CD4-positive, alpha-beta memory T cell (primary cell): ENCODE data around the gene STIMATE. TPM values are rescaled to one million over a fixed set of nuclear protein-coding genes. Genes with fewer than 3 reads are reported as not detected.

ENCODE experiments used
- CTCF ChIA-PET: fragments of 350-600 bp; sonication (Branson Sonifier 250); formaldehyde crosslinking; loops from one replicate; lab custom pipeline; 2021; ENCODE audit warnings: inconsistent platforms; ENCODE audit not compliant: partially characterized antibody; lab: Charles Lee
- POLR2A ChIA-PET: fragments of 350-600 bp; sonication (Branson Sonifier 250); formaldehyde crosslinking; loops from one replicate; lab custom pipeline; 2021; ENCODE audit not compliant: partially characterized antibody; lab: Charles Lee
- DNase-seq, 5 donors: peaks; one replicate each; pipeline versions ENCODE4 v3.0.0 to v3.0.0-alpha.2; 2020 to 2022; ENCODE audit warnings: mixed read lengths in 1 of 5
- H3K27ac ChIP-seq: one replicate; pipeline ENCODE4 v1.7.0; 2013; ENCODE audit warnings: low read depth, low read length
- H3K27me3 ChIP-seq: 2 replicates; pipeline ENCODE4 v1.7.0; 2013; ENCODE audit warnings: mild to moderate bottlenecking, low read length, moderate library complexity; ENCODE audit not compliant: insufficient read depth
- H3K36me3 ChIP-seq: 2 replicates; pipeline ENCODE4 v1.7.0; 2013; ENCODE audit warnings: mild to moderate bottlenecking, low read length, moderate library complexity; ENCODE audit not compliant: insufficient read depth
- H3K4me1 ChIP-seq: 2 replicates; pipeline ENCODE4 v1.7.0; 2013; ENCODE audit warnings: mild to moderate bottlenecking, low read length, moderate library complexity; ENCODE audit not compliant: insufficient read depth
- H3K4me3 ChIP-seq, 2 donors: one replicate each; pipeline ENCODE4 v1.7.0; 2013; ENCODE audit warnings: low read length in 2 of 2, mild to moderate bottlenecking in 1 of 2
- H3K9me3 ChIP-seq, 2 donors: one replicate each; pipeline ENCODE4 v1.7.0; 2013; ENCODE audit warnings: low read length in 2 of 2, control low read depth in 1 of 2; ENCODE audit not compliant: control insufficient read depth in 1 of 2
- H3K27ac Mint-ChIP-seq, 7 donors: one replicate each; pipeline ENCODE4 v1.8.0; 2020 to 2021; ENCODE audit warnings: mixed read lengths in 7 of 7, mild to moderate bottlenecking in 6 of 7, inconsistent platforms in 3 of 7, moderate library complexity in 3 of 7
- H3K27me3 Mint-ChIP-seq, 2 donors: one replicate each; pipeline ENCODE4 v1.8.0; 2020 to 2021; ENCODE audit warnings: mixed read lengths in 2 of 2
- H3K36me3 Mint-ChIP-seq, 2 donors: one replicate each; pipeline ENCODE4 v1.8.0; 2020 to 2021; ENCODE audit warnings: mixed read lengths in 2 of 2, inconsistent platforms in 1 of 2, mild to moderate bottlenecking in 1 of 2
- H3K4me1 Mint-ChIP-seq, 4 donors: one replicate each; pipeline ENCODE4 v1.8.0; 2020 to 2021; ENCODE audit warnings: mixed read lengths in 4 of 4, mild to moderate bottlenecking in 1 of 4
- H3K4me3 Mint-ChIP-seq, 8 donors: one replicate each; pipeline ENCODE4 v1.8.0; 2020 to 2021; ENCODE audit warnings: mixed read lengths in 8 of 8, mild to moderate bottlenecking in 7 of 8, moderate library complexity in 6 of 8, inconsistent platforms in 3 of 8
- H3K9me3 Mint-ChIP-seq, 8 donors: one replicate each; pipeline ENCODE4 v1.8.0; 2020 to 2021; ENCODE audit warnings: mixed read lengths in 8 of 8, mild to moderate bottlenecking in 5 of 8, inconsistent platforms in 3 of 8, moderate library complexity in 1 of 8
- intact Hi-C: fragments of 100-400 bp; cut with micrococcal nuclease; formaldehyde crosslinking; loops from one replicate; pipeline ENCODE4 v1.15.1; 2023
- polyA plus RNA-seq, 2 donors: library from polyadenylated mRNA; unstranded; fragments of 300-500 nt; fragmentation: Illumina TruSeq; gene quantifications; one replicate each; pipeline ENCODE4 v1.2.3, GENCODE V29; 2021
- total RNA-seq, 2 experiments: library from RNA; stranded (reverse); gene quantifications; one replicate each; pipeline ENCODE4 v1.2.3, GENCODE V29; 2021

STIMATE gene
- total and polyA plus RNA-seq, 4 experiments from 2014 or later, result 7.7 to 58.6 (median 32.0) TPM

GRCh38 chr3:52835766-52836470 is 61.4 kb downstream of the STIMATE start:
- POLR2A ChIA-PET, result no interaction called here
- Mint-ChIP-seq H3K27ac (no peak overlapping the region), H3K27me3 (no peaks in the 10 kb centered on the region)

GRCh38 chr3:52834871-52835501 is 62.4 kb downstream of the STIMATE start, which contains the start of gene MUSTN1:
MUSTN1 (minus strand) TSS chr3:52835019; CDS start chr3:52834948, 71 bp downstream.
- Mint-ChIP-seq H3K9me3 (no peaks in the 10 kb centered on the region), H3K4me3 (no peak within 1 kb of the TSS), H3K36me3 (peaks cover 8 to 14% of the 10 kb centered on the region in 2 donors), H3K27ac (no peak within 1 kb of the TSS), H3K27me3 (no peaks in the 10 kb centered on the region), H3K4me1 (peaks cover 19 to 27% (median 23%) of the 10 kb centered on the region in 4 donors)
- Histone ChIP-seq H3K36me3 (peaks cover 3% of the 10 kb centered on the region), H3K9me3 (no peaks in the 10 kb centered on the region), H3K4me1 (peaks cover 23% of the 10 kb centered on the region), H3K27me3 (no peaks in the 10 kb centered on the region), H3K27ac (no peak within 1 kb of the TSS), H3K4me3 (no peak within 1 kb of the TSS)
- no peak for DNase-seq
- ChIA-PET CTCF (interaction anchor here (1.0 to 1.1 kb wide), 2 partner anchors 11 to 13 kb away, joined by 3 read pairs; no protein-coding TSS in a partner anchor), POLR2A (no interaction called here)
- intact Hi-C loops, result no loop called here

More at GRCh38 chr3:52835766-52836470, 61.4 kb downstream of the STIMATE start:
- H3K4me3 ChIP-seq, result no peak overlapping the region
- CTCF ChIA-PET, result interaction anchor here (0.8 to 1.1 kb wide), 2 partner anchors 12 to 15 kb away, joined by 3 read pairs; no protein-coding TSS in a partner anchor
- H3K27ac ChIP-seq, result no peak overlapping the region
- H3K4me3 Mint-ChIP-seq, result no peak overlapping the region
- H3K4me1 Mint-ChIP-seq, result peaks cover 20 to 34% (median 23%) of the 10 kb centered on the region in 4 donors
- peaks cover 23% of the 10 kb centered on the region for H3K4me1 ChIP-seq
- H3K36me3 ChIP-seq, result peaks cover 4% of the 10 kb centered on the region
- peaks cover 14 to 22% of the 10 kb centered on the region in 2 donors for H3K36me3 Mint-ChIP-seq
- H3K9me3 Mint-ChIP-seq, result no peaks in the 10 kb centered on the region
- no peaks in the 10 kb centered on the region for H3K9me3 ChIP-seq
- intact Hi-C loops, result no loop called here
- no peaks in the 10 kb centered on the region for H3K27me3 ChIP-seq
- DNase-seq, result no peak

- POLR2A ChIA-PET, result no interaction called here
- intact Hi-C loops, result no loop called here
- CTCF ChIA-PET, result no interaction called here
- Histone ChIP-seq H3K4me3 (no peak overlapping the region), H3K27ac (no peak overlapping the region), H3K36me3 (peaks cover 3% of the 10 kb centered on the region), H3K9me3 (no peaks in the 10 kb centered on the region), H3K27me3 (no peaks in the 10 kb centered on the region), H3K4me1 (peaks cover 9% of the 10 kb centered on the region)
- Mint-ChIP-seq H3K27ac (no peak overlapping the region), H3K4me3 (no peak overlapping the region), H3K4me1 (peaks cover 7 to 11% (median 9%) of the 10 kb centered on the region in 4 donors), H3K27me3 (no peaks in the 10 kb centered on the region), H3K36me3 (peaks cover 8 to 11% of the 10 kb centered on the region in 2 donors), H3K9me3 (no peaks in the 10 kb centered on the region)
- DNase-seq, result no peak
These were observed 64.1 kb downstream of the STIMATE start for GRCh38 chr3:52833202-52833601.

GRCh38 chr3:52831500-52832301 is 65.6 kb downstream of the STIMATE start:
- H3K4me1 Mint-ChIP-seq, result peaks cover 0 to 1% (median 0%) of the 10 kb centered on the region in 4 donors
- no peak for DNase-seq
- Histone ChIP-seq H3K36me3 (no peaks in the 10 kb centered on the region), H3K9me3 (no peaks in the 10 kb centered on the region), H3K27ac (no peak overlapping the region), H3K27me3 (no peaks in the 10 kb centered on the region), H3K4me3 (no peak overlapping the region), H3K4me1 (no peaks in the 10 kb centered on the region)
- no peak overlapping the region for H3K27ac Mint-ChIP-seq
- no peak overlapping the region for H3K4me3 Mint-ChIP-seq
- intact Hi-C loops, result no loop called here
- ChIA-PET CTCF (no interaction called here), POLR2A (no interaction called here)
- H3K9me3 Mint-ChIP-seq, result no peaks in the 10 kb centered on the region
- peaks cover 8% of the 10 kb centered on the region in 2 donors for H3K36me3 Mint-ChIP-seq
- H3K27me3 Mint-ChIP-seq, result no peaks in the 10 kb centered on the region

GRCh38 chr3:52830535-52831258 is 66.7 kb downstream of the STIMATE start, which contains the start of gene ITIH4:
ITIH4 (minus strand) TSS chr3:52830672; CDS start chr3:52830642, 30 bp downstream.
- H3K9me3 ChIP-seq, result no peaks in the 10 kb centered on the region
- intact Hi-C loops, result no loop called here
- Mint-ChIP-seq H3K36me3 (peaks cover 5 to 8% of the 10 kb centered on the region in 2 donors), H3K27me3 (no peaks in the 10 kb centered on the region), H3K9me3 (no peaks in the 10 kb centered on the region), H3K27ac (peak within 1 kb of the TSS in 2 of 7 donors; percentile 11 to 46), H3K4me1 (peaks cover 0 to 1% (median 0%) of the 10 kb centered on the region in 4 donors), H3K4me3 (no peak within 1 kb of the TSS)
- no peak within 1 kb of the TSS for H3K27ac ChIP-seq
- CTCF ChIA-PET, result no interaction called here
- H3K27me3 ChIP-seq, result no peaks in the 10 kb centered on the region
- POLR2A ChIA-PET, result no interaction called here
- H3K36me3 ChIP-seq, result no peaks in the 10 kb centered on the region
- no peaks in the 10 kb centered on the region for H3K4me1 ChIP-seq
- no peak within 1 kb of the TSS for H3K4me3 ChIP-seq
- DNase-seq, result no peak

- intact Hi-C loops, result no loop called here
- Histone ChIP-seq H3K27me3 (no peaks in the 10 kb centered on the region), H3K4me3 (no peak overlapping the region), H3K27ac (no peak overlapping the region), H3K4me1 (no peaks in the 10 kb centered on the region), H3K9me3 (no peaks in the 10 kb centered on the region), H3K36me3 (no peaks in the 10 kb centered on the region)
- no peak for DNase-seq
- Mint-ChIP-seq H3K27me3 (no peaks in the 10 kb centered on the region), H3K27ac (peak overlapping the region in 1 of 7 donors; percentile 46), H3K4me1 (peaks cover 0 to 1% (median 0%) of the 10 kb centered on the region in 4 donors), H3K9me3 (no peaks in the 10 kb centered on the region), H3K36me3 (peaks cover 6 to 8% of the 10 kb centered on the region in 2 donors), H3K4me3 (no peak overlapping the region)
- ChIA-PET CTCF (no interaction called here), POLR2A (no interaction called here)
These were observed 67.4 kb downstream of the STIMATE start for GRCh38 chr3:52829906-52830463.
